ENCODE measurements around the gene CFAP300.

GRCh38 chr11:102118937-102119336 lies 71.7 kb downstream of the CFAP300 start:
- TF ChIP-seq EZH2 (IDR thresholded peaks at IDR 0.05; ENCODE audit: low read length, missing control alignments) (no peak), CTCF (conservative IDR thresholded peaks at IDR 0.05 in 1 of 2, IDR thresholded peaks at IDR 0.05 in 1 of 2; ENCODE audit: low read depth in 1 of 2, low read length in 2 of 2) (no peak)
